KOPT-K1 (cell line): Measurements from ENCODE around the gene PLN.

Source experiments
- H3K27ac ChIP-seq: fragments of 200-600 bp; sonication (generic); 2 replicates; pipeline ENCODE4 v1.5.1; 2016; ENCODE audit warnings: antibody characterized with exemption, mild to moderate bottlenecking, low read depth, low read length; ENCODE audit not compliant: poor library complexity, severe bottlenecking
- H3K36me3 ChIP-seq: fragments of 200-600 bp; sonication (generic); 2 replicates; pipeline ENCODE4 v1.5.1; 2017; ENCODE audit warnings: antibody characterized with exemption, mild to moderate bottlenecking, low read length, moderate library complexity; ENCODE audit not compliant: insufficient read depth
- H3K9me3 ChIP-seq: fragments of 200-600 bp; sonication (generic); 2 replicates; pipeline ENCODE4 v1.5.1; 2017; ENCODE audit warnings: antibody characterized with exemption, low read length, mild to moderate bottlenecking; ENCODE audit not compliant: insufficient read depth, poor library complexity, severe bottlenecking

The PLN gene

DNA sequence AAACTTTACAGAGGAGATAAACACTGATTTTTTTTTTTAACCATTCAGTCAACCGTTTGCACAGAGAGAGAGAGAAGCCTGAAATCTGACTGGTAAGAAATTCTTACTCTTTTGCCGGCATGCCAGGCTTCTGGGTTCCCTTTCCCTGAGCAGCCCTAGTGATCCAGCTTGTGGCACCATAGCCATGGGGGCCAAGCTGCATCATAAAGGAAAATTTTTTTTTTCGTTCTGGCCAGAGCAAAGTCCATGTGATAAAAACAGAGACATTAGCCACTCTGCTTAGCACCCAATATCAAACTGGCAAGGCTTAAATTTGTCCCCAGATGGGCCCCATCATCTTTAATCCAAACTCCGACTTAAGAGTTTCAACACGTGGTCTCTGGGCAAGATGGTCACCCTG, 58.8 kb downstream of the PLN start:
- H3K9me3 ChIP-seq = peaks cover 49% of the 10 kb centered on the region
- peaks cover 63% of the 10 kb centered on the region for H3K36me3 ChIP-seq
- no peak overlapping the region for H3K27ac ChIP-seq
